Measurements from ENCODE around the gene ROS1.

DNA sequence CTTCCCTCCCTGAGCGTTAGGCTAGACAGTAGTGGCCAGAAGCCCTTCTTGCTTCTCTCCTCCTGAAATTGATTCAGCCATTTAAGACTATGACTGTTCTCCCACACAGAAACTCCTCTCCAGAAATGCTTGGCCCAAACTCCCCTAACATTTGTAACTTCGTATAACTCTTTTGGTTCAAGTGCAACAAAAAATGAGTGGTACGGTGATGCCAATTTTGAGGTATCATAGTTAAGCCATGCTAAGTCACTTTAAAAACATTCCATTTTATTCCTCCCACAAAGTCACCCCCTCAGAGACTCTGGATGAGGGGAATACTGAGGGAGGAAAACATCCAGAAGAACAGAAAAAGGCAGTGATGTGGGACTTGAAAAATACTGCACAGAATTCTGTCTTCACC lies 21.1 kb upstream of the ROS1 start:
- TF ChIP-seq CTCF (IDR thresholded peaks at IDR 0.05) (no peak), POLR2A (IDR thresholded peaks at IDR 0.05) (no peak), POLR2AphosphoS5 (IDR thresholded peaks at IDR 0.05; ENCODE audit: insufficient read depth in 1 of 2, low read depth in 1 of 2) (no peak)

Measured in vagina (tissue), 2 donors.